ENCODE data around the gene UBQLN3. TPM values are rescaled to one million over a fixed set of nuclear protein-coding genes. Genes with fewer than 3 reads are reported as not detected.

Gene UBQLN3
- total RNA-seq, 1 experiment from 2014 or later, result not detected

DNA sequence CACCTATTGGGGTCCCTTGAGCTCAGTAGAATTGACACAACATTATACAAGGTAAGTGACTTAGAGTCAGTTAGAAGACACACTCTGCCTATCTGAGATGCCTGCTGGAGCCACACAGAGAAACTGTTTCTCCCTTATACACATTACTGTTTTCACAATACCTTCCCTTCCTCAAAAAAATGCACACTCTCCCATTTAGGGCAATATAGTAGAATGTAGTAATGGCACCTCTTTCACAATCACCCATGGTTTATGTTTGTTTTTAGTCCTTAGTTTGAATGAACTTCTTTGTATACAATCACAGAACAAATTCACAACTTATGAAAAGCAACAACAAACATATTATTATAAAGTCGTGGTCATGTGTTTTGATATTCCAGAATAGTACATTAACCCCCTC, 24.3 kb upstream of the UBQLN3 start:
- H3K27ac ChIP-seq (ENCODE audit: low read depth, low read length), result no peak overlapping the region
- ChIA-PET CTCF (no interaction called here), RAD21 (ENCODE audit: low non-redundant PET in 1 of 2, low total read pairs in 2 of 2, uncharacterized antibody in 2 of 2, unreplicated experiment in 2 of 2) (no interaction called here), POLR2A (no interaction called here)
- no peak overlapping the region for H3K9ac ChIP-seq (ENCODE audit: low read length)
- no peaks in the 10 kb centered on the region for H3K9me3 ChIP-seq (ENCODE audit: control insufficient read depth in 1 of 2, insufficient read depth in 1 of 2, low read depth in 1 of 2, low read length in 2 of 2)
- no peak for ATAC-seq
- H3K36me3 ChIP-seq (ENCODE audit: control insufficient read depth in 1 of 2, insufficient read depth in 2 of 2, low read length in 2 of 2), result no peaks in the 10 kb centered on the region
- DNase-seq (ENCODE audit: low read depth, low spot score), result no peak
- H3K79me2 ChIP-seq (ENCODE audit: insufficient read depth, low read length), result no peaks in the 10 kb centered on the region
- intact Hi-C loops (cut with micrococcal nuclease), result no loop called here
- H3K4me1 ChIP-seq (ENCODE audit: control insufficient read depth in 1 of 2, insufficient read depth in 2 of 2, low read length in 2 of 2), result no peaks in the 10 kb centered on the region
- no peak overlapping the region for H3K4me3 ChIP-seq (replicated peaks in 1 of 2; ENCODE audit: low read depth in 1 of 2, low read length in 2 of 2)
- BruUV-seq (replicated peaks), result no TSS peak
- no peak overlapping the region for H2AFZ ChIP-seq (ENCODE audit: low read depth, low read length, poor library complexity, severe bottlenecking)
- H4K20me1 ChIP-seq (ENCODE audit: insufficient read depth), result no peaks in the 10 kb centered on the region; the same call in 1 of the 2 replicates
- peaks cover 43% of the 10 kb centered on the region; the same call in 1 of the 2 replicates for H3K27me3 ChIP-seq (ENCODE audit: insufficient read depth, low read length)
- H3K4me2 ChIP-seq (ENCODE audit: low read length), result no peak overlapping the region
- TF ChIP-seq CBX3 (IDR thresholded peaks at IDR 0.05; ENCODE audit: low read depth) (no peak), SRF (IDR thresholded peaks at IDR 0.05; ENCODE audit: low read depth) (no peak), POLR2AphosphoS5 (IDR thresholded peaks at IDR 0.05; ENCODE audit: low read depth, low read length) (no peak), ZFX (IDR thresholded peaks at IDR 0.05) (no peak), RAD21 (IDR thresholded peaks at IDR 0.05; ENCODE audit: low read depth) (no peak), TCF7L2 (IDR thresholded peaks at IDR 0.05; ENCODE audit: borderline replicate concordance, extremely low read depth, insufficient read depth, insufficient read length) (no peak), ELF1 (IDR thresholded peaks at IDR 0.05; ENCODE audit: borderline replicate concordance, low read depth) (no peak)
- H3K9me2 ChIP-seq (ENCODE audit: insufficient read depth), result no peaks in the 10 kb centered on the region

DNA sequence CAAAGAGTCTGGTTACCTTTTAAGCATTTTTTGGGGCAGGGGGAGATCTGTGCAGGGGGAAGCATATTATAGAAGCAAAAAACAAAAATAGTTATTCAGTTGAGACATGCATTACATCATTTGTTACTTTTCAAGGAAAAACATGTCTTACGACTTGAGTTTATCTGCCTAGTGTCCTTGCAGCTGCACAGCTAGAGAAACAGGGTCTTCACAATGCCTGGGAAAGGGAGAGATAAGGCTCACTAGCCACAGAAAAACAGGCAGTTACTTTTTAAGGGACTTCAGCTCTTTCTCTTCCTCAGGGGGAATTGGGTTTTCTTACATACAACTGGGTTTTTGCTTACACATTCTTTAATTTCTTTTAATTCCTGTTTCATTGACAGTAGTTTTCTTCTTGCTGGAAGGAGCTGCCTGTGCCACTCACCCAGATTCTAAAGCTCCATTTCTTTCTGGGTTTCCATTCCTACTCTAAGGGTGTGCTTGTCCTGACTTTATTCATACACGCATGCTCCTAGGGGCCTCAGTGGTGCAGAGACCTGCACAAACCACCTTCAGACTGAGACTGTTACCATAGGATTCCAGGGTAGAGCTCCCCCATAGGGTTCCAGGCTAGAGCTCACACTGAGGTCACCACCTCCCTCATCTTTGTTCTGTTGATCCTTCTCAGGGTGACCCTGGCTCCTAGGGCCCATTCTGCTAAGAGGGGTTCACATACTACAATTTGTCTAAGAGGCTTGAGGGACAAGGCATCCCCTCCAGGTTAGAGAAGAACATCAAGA, 21.5 kb upstream of the UBQLN3 start:
- DNase-seq (ENCODE audit: low read depth, low spot score) (no peak), ATAC-seq (no peak)
- Histone ChIP-seq H3K79me2 (ENCODE audit: insufficient read depth, low read length) (no peaks in the 10 kb centered on the region), H4K20me1 (ENCODE audit: insufficient read depth) (no peaks in the 10 kb centered on the region; the same call in 1 of the 2 replicates), H3K27me3 (ENCODE audit: insufficient read depth, low read length) (peaks cover 64% of the 10 kb centered on the region; the same call in 1 of the 2 replicates), H2AFZ (ENCODE audit: low read depth, low read length, poor library complexity, severe bottlenecking) (no peak overlapping the region), H3K9me2 (ENCODE audit: insufficient read depth) (no peaks in the 10 kb centered on the region), H3K4me2 (ENCODE audit: low read length) (no peak overlapping the region), H3K27ac (ENCODE audit: low read depth, low read length) (no peak overlapping the region), H3K9ac (ENCODE audit: low read length) (no peak overlapping the region), H3K4me1 (ENCODE audit: control insufficient read depth in 1 of 2, insufficient read depth in 2 of 2, low read length in 2 of 2) (no peaks in the 10 kb centered on the region), H3K9me3 (ENCODE audit: control insufficient read depth in 1 of 2, insufficient read depth in 1 of 2, low read depth in 1 of 2, low read length in 2 of 2) (no peaks in the 10 kb centered on the region), H3K4me3 (replicated peaks in 1 of 2; ENCODE audit: low read depth in 1 of 2, low read length in 2 of 2) (no peak overlapping the region), H3K36me3 (ENCODE audit: control insufficient read depth in 1 of 2, insufficient read depth in 2 of 2, low read length in 2 of 2) (no peaks in the 10 kb centered on the region)
- CTCF ChIA-PET, result no interaction called here
- intact Hi-C loops (cut with micrococcal nuclease), result no loop called here
- no TSS peak for BruUV-seq (replicated peaks)
- POLR2A ChIA-PET, result no interaction called here
- RAD21 ChIA-PET (ENCODE audit: low non-redundant PET in 1 of 2, low total read pairs in 2 of 2, uncharacterized antibody in 2 of 2, unreplicated experiment in 2 of 2), result no interaction called here
- no peak for TF ChIP-seq SRF (IDR thresholded peaks at IDR 0.05; ENCODE audit: low read depth)
- TF ChIP-seq CEBPB (IDR thresholded peaks at IDR 0.05; ENCODE audit: low read depth), result no peak
- no peak for TF ChIP-seq ELF1 (IDR thresholded peaks at IDR 0.05; ENCODE audit: borderline replicate concordance, low read depth)
- TF ChIP-seq, protein P1, sequence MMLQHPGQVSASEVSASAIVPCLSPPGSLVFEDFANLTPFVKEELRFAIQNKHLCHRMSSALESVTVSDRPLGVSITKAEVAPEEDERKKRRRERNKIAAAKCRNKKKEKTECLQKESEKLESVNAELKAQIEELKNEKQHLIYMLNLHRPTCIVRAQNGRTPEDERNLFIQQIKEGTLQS (IDR thresholded peaks at IDR 0.05), result no peak
- TF ChIP-seq, protein P2, sequence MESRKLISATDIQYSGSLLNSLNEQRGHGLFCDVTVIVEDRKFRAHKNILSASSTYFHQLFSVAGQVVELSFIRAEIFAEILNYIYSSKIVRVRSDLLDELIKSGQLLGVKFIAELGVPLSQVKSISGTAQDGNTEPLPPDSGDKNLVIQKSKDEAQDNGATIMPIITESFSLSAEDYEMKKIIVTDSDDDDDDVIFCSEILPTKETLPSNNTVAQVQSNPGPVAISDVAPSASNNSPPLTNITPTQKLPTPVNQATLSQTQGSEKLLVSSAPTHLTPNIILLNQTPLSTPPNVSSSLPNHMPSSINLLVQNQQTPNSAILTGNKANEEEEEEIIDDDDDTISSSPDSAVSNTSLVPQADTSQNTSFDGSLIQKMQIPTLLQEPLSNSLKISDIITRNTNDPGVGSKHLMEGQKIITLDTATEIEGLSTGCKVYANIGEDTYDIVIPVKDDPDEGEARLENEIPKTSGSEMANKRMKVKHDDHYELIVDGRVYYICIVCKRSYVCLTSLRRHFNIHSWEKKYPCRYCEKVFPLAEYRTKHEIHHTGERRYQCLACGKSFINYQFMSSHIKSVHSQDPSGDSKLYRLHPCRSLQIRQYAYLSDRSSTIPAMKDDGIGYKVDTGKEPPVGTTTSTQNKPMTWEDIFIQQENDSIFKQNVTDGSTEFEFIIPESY (IDR thresholded peaks at IDR 0.05; ENCODE audit: extremely low read depth, insufficient replicate concordance, low read length), result no peak
- no peak for TF ChIP-seq EZH2 (IDR thresholded peaks at IDR 0.05)
- TF ChIP-seq EGR1 (IDR thresholded peaks at IDR 0.05; ENCODE audit: low read depth), result no peak
- TF ChIP-seq POLR2A (IDR thresholded peaks at IDR 0.05; ENCODE audit: borderline replicate concordance, extremely low read depth, insufficient read depth, insufficient read length), result no peak
- TF ChIP-seq SIN3A (IDR thresholded peaks at IDR 0.05; ENCODE audit: low read depth), result no peak
- TF ChIP-seq REST (IDR thresholded peaks at IDR 0.05; ENCODE audit: low read depth), result no peak
- TF ChIP-seq ZFX (IDR thresholded peaks at IDR 0.05), result no peak
- TF ChIP-seq POLR2AphosphoS5 (IDR thresholded peaks at IDR 0.05; ENCODE audit: low read depth, low read length), result no peak

Data from HCT116 (cell line).